Measurements from ENCODE around the gene PTTG1. TPM values are rescaled to one million over a fixed set of nuclear protein-coding genes. Genes with fewer than 3 reads are reported as not detected.

The PTTG1 gene
- polyA plus RNA-seq, 1 of the 3 experiments (the other 2 are of a cell fraction), result 279 TPM

DNA sequence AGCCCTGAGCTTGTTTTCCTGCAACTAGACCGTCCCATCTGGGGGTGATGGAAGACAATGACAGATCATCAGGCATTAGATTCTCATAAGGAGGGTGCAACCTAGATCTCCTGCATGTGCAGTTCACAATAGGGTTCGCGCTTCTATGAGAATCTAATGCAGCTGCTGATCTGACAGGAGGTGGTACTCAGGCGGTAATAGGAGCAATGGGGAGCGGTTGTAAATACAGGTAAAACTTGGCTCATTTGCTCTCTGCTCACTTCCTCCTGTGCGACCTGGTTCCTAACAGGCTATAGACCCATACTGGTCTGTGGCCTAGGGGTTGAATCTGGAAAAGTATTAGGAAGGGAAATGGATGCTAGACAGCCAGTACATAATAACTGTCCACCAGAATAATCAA lies 39.7 kb downstream of the PTTG1 start:
- no peaks in the 10 kb centered on the region for H4K20me1 ChIP-seq (ENCODE audit: insufficient read depth)
- 90% methylated on average over 6 of the region's 6 CpGs for WGBS (ENCODE audit: low lambda C conversion rate)
- H3F3A ChIP-seq (replicated peaks; ENCODE audit: insufficient read depth), result peaks cover 9% of the 10 kb centered on the region
- no peak overlapping the region for H3K4me2 ChIP-seq
- no peaks in the 10 kb centered on the region for H3K79me2 ChIP-seq (ENCODE audit: insufficient read depth)
- no peak overlapping the region for H2AFZ ChIP-seq (ENCODE audit: low read depth)
- no peak overlapping the region for H3K27ac ChIP-seq (ENCODE audit: low read depth in 2 of 2, low read length in 1 of 2)
- no peak for TF ChIP-seq CTCF (IDR thresholded peaks at IDR 0.05)
- TF ChIP-seq FOXM1 (IDR thresholded peaks at IDR 0.05; ENCODE audit: low read depth), result no peak
- no peak for TF ChIP-seq POLR2AphosphoS5 (IDR thresholded peaks at IDR 0.05; ENCODE audit: low read depth, low read length)
- no peak for TF ChIP-seq EZH2phosphoT487 (IDR thresholded peaks at IDR 0.05; ENCODE audit: borderline replicate concordance, low read depth)
- no peak for TF ChIP-seq FOSL2 (IDR thresholded peaks at IDR 0.05; ENCODE audit: borderline replicate concordance, low read depth)
- TF ChIP-seq YY1 (IDR thresholded peaks at IDR 0.05; ENCODE audit: low read depth), result no peak
- TF ChIP-seq TAF1 (IDR thresholded peaks at IDR 0.05; ENCODE audit: borderline replicate concordance, low read depth, low read length), result no peak
- no peak for TF ChIP-seq RXRA (IDR thresholded peaks at IDR 0.05; ENCODE audit: borderline replicate concordance, low read depth)
- no peak for TF ChIP-seq RAD21 (IDR thresholded peaks at IDR 0.05; ENCODE audit: low read length)
- TF ChIP-seq MAX (IDR thresholded peaks at IDR 0.05; ENCODE audit: low read depth), result no peak
- H3K36me3 ChIP-seq (replicated peaks in 1 of 2; ENCODE audit: control insufficient read depth in 1 of 2, insufficient read depth in 2 of 2, low read length in 1 of 2), result no peaks in the 10 kb centered on the region
- H3K9ac ChIP-seq, result no peak overlapping the region
- DNase-seq, result no peak
- H3K9me3 ChIP-seq, result no peaks in the 10 kb centered on the region
- H3K4me3 ChIP-seq (ENCODE audit: low read depth in 2 of 2, low read length in 1 of 2), result no peak overlapping the region
- ChIA-PET CTCF (no interaction called here), POLR2A (no interaction called here)
- peaks cover 0 to 10% of the 10 kb centered on the region in 2 experiments; a peak in 2 of 4 replicates for H3K4me1 ChIP-seq (ENCODE audit: control insufficient read depth in 1 of 2, insufficient read depth in 2 of 2, low read depth in 1 of 2, low read length in 1 of 2)
- no peaks in the 10 kb centered on the region for H3K27me3 ChIP-seq (ENCODE audit: insufficient read depth)
- H3K9me2 ChIP-seq, result no peaks in the 10 kb centered on the region

GRCh38 chr5:160462167-160462566 lies 40.5 kb downstream of the PTTG1 start:
- no peaks in the 10 kb centered on the region for H3K27me3 ChIP-seq (ENCODE audit: insufficient read depth)
- POLR2A ChIA-PET, result no interaction called here

More at GRCh38 chr5:160462167-160462566, 40.5 kb downstream of the PTTG1 start:
- Histone ChIP-seq H3K79me2 (ENCODE audit: insufficient read depth) (no peaks in the 10 kb centered on the region), H3K9me3 (no peaks in the 10 kb centered on the region), H2AFZ (ENCODE audit: low read depth) (no peak overlapping the region), H3K4me1 (ENCODE audit: control insufficient read depth in 1 of 2, insufficient read depth in 2 of 2, low read depth in 1 of 2, low read length in 1 of 2) (peaks cover 0 to 11% of the 10 kb centered on the region in 2 experiments; a peak in 2 of 4 replicates), H3K9me2 (no peaks in the 10 kb centered on the region), H3K9ac (no peak overlapping the region), H4K20me1 (ENCODE audit: insufficient read depth) (no peaks in the 10 kb centered on the region), H3K4me2 (no peak overlapping the region), H3F3A (replicated peaks; ENCODE audit: insufficient read depth) (peaks cover 9% of the 10 kb centered on the region), H3K27ac (ENCODE audit: low read depth in 2 of 2, low read length in 1 of 2) (no peak overlapping the region), H3K36me3 (replicated peaks in 1 of 2; ENCODE audit: control insufficient read depth in 1 of 2, insufficient read depth in 2 of 2, low read length in 1 of 2) (no peaks in the 10 kb centered on the region), H3K4me3 (ENCODE audit: low read depth in 2 of 2, low read length in 1 of 2) (no peak overlapping the region)
- CTCF ChIA-PET, result no interaction called here
- DNase-seq, result no peak
- TF ChIP-seq RFX5 (IDR thresholded peaks at IDR 0.05; ENCODE audit: low read length), result no peak
- TF ChIP-seq, protein P1, sequence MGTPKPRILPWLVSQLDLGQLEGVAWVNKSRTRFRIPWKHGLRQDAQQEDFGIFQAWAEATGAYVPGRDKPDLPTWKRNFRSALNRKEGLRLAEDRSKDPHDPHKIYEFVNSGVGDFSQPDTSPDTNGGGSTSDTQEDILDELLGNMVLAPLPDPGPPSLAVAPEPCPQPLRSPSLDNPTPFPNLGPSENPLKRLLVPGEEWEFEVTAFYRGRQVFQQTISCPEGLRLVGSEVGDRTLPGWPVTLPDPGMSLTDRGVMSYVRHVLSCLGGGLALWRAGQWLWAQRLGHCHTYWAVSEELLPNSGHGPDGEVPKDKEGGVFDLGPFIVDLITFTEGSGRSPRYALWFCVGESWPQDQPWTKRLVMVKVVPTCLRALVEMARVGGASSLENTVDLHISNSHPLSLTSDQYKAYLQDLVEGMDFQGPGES (IDR thresholded peaks at IDR 0.05; ENCODE audit: low read depth, low read length), result no peak
- TF ChIP-seq CTCF (IDR thresholded peaks at IDR 0.05), result no peak
- 78% methylated on average over 2 of the region's 2 CpGs for WGBS (ENCODE audit: low lambda C conversion rate)

Measured in SK-N-SH (cell line).